Progenitor cell of endocrine pancreas (in vitro differentiated cells): ENCODE data around the gene RXRA. TPM values are rescaled to one million over a fixed set of nuclear protein-coding genes. Genes with fewer than 3 reads are reported as not detected.
A peak's percentile ranks its signal among the peaks of the same experiment; 100 is the strongest.

Experiments
- DNase-seq: peaks from one replicate; pipeline ENCODE4 v3.0.0; 2021; ENCODE audit warnings: low spot score; ENCODE audit not compliant: unreplicated experiment
- H3K27ac Mint-ChIP-seq: 2 replicates; pipeline ENCODE4 v1.8.0; 2021; ENCODE audit warnings: mild to moderate bottlenecking, moderate library complexity, mixed read lengths
- H3K27me3 Mint-ChIP-seq: 2 replicates; pipeline ENCODE4 v1.8.0; 2021; ENCODE audit warnings: mixed read lengths
- H3K36me3 Mint-ChIP-seq: 2 replicates; pipeline ENCODE4 v1.8.0; 2022; ENCODE audit warnings: mixed read lengths; ENCODE audit not compliant: insufficient read depth
- H3K4me1 Mint-ChIP-seq: 2 replicates; pipeline ENCODE4 v1.8.0; 2021; ENCODE audit warnings: low read depth, mixed read lengths
- H3K4me3 Mint-ChIP-seq: 2 replicates; pipeline ENCODE4 v1.8.0; 2021; ENCODE audit warnings: low read depth, mild to moderate bottlenecking, moderate library complexity, mixed read lengths
- H3K9me3 Mint-ChIP-seq: 2 replicates; pipeline ENCODE4 v1.8.0; 2021; ENCODE audit warnings: low read depth, mixed read lengths
- total RNA-seq: library from RNA; stranded (reverse); gene quantifications from 2 replicates; pipeline ENCODE4 v1.2.1, GENCODE V29; 2021
- TF ChIP-seq, protein P1 (sequence below): fragments of 200-600 bp; sonication (generic); IDR thresholded peaks from one replicate; pipeline ENCODE4 v1.5.0; 2021; ENCODE audit warnings: antibody characterized with exemption, mild to moderate bottlenecking; ENCODE audit not compliant: unreplicated experiment

RXRA gene
- total RNA-seq, 1 donor from 2014 or later: 64.8 TPM

DNA sequence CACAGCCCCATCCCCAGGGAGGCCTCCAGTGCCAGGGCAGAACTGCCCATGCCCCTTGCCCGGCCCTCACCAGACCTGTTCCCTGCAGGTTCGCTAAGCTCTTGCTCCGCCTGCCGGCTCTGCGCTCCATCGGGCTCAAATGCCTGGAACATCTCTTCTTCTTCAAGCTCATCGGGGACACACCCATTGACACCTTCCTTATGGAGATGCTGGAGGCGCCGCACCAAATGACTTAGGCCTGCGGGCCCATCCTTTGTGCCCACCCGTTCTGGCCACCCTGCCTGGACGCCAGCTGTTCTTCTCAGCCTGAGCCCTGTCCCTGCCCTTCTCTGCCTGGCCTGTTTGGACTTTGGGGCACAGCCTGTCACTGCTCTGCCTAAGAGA, 110.1 kb downstream of the RXRA start:
- H3K4me1 Mint-ChIP-seq: peaks cover 9% of the 10 kb centered on the region
- no peak overlapping the region for H3K27ac Mint-ChIP-seq
- no peak overlapping the region for H3K4me3 Mint-ChIP-seq

DNA sequence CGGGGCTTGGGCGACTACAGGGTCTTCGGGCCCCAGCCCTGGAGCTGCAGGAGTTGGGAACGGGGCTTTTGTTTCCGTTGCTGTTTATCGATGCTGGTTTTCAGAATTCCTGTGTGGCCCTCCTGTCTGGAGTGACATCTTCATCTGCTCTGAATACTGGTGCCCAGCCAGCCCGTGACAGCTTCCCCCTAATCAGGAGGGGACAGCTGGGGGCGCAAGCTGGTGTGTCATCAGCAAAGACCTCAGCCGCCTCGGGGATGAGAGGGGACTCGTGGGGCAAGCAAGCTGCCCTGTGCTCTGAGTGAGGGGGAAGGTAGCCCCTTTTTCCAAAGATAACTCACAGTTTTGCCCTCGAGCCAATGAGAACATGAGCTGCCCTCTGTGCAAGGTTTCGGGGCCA, 110.7 kb downstream of the RXRA start:
- no peaks in the 10 kb centered on the region for H3K9me3 Mint-ChIP-seq
- TF ChIP-seq, protein P1, sequence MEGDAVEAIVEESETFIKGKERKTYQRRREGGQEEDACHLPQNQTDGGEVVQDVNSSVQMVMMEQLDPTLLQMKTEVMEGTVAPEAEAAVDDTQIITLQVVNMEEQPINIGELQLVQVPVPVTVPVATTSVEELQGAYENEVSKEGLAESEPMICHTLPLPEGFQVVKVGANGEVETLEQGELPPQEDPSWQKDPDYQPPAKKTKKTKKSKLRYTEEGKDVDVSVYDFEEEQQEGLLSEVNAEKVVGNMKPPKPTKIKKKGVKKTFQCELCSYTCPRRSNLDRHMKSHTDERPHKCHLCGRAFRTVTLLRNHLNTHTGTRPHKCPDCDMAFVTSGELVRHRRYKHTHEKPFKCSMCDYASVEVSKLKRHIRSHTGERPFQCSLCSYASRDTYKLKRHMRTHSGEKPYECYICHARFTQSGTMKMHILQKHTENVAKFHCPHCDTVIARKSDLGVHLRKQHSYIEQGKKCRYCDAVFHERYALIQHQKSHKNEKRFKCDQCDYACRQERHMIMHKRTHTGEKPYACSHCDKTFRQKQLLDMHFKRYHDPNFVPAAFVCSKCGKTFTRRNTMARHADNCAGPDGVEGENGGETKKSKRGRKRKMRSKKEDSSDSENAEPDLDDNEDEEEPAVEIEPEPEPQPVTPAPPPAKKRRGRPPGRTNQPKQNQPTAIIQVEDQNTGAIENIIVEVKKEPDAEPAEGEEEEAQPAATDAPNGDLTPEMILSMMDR: no peak
- peak overlapping the region; percentile 50 for H3K27ac Mint-ChIP-seq
- H3K4me3 Mint-ChIP-seq: no peak overlapping the region
- peaks cover 9% of the 10 kb centered on the region for H3K4me1 Mint-ChIP-seq
- peaks cover 2% of the 10 kb centered on the region for H3K36me3 Mint-ChIP-seq
- no peaks in the 10 kb centered on the region for H3K27me3 Mint-ChIP-seq
- no peak for DNase-seq

More for the DNA sequence above, 110.1 kb downstream of the RXRA start:
- DNase-seq: no peak
- no peaks in the 10 kb centered on the region for H3K27me3 Mint-ChIP-seq
- no peaks in the 10 kb centered on the region for H3K9me3 Mint-ChIP-seq
- TF ChIP-seq, protein P1: no peak
- peaks cover 2% of the 10 kb centered on the region for H3K36me3 Mint-ChIP-seq

DNA sequence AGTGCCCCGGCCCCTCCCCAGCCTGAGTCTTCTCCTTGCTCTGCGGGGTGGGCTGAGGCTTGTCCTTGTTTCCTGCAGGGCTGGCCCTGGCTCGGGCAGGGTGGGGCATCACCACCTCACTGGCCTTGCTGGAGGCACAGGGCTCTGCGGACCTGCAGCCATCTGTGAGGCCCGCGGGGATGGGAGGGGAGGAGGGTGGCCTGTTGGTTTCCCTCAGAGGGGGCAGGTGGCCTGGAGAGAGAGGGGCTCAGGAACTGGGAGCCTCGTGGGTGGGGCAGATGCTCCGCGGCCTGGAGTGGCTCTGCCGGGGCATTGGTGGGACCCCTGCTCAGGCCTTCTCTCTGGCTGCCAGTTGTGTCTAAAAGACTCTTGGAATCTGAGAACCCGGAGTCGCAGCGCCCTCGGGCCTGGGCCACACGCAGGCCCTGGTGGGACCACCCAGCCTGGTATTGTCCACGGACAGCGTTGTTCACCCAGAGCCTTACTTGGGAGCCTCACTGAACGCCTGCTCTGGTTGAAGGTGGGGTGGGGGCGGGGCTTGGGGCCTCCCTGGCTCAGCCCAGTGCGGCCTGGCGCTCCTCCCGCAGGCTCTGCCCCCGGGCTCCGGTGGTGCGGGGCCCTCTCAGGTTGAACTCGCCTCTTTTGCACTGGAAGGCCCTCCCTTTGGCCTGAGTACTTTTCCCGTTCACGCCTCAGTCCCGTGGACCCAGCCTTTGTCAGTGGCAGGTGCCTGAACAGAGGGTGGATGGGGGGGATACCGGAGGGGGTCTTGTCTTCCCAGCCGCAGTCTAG, 111.3 kb downstream of the RXRA start:
- TF ChIP-seq, protein P1: no peak
- peaks cover 9% of the 10 kb centered on the region for H3K4me1 Mint-ChIP-seq
- DNase-seq: no peak
- H3K27me3 Mint-ChIP-seq: no peaks in the 10 kb centered on the region
- H3K4me3 Mint-ChIP-seq: no peak overlapping the region
- H3K27ac Mint-ChIP-seq: no peak overlapping the region
- no peaks in the 10 kb centered on the region for H3K9me3 Mint-ChIP-seq
- peaks cover 2% of the 10 kb centered on the region for H3K36me3 Mint-ChIP-seq

DNA sequence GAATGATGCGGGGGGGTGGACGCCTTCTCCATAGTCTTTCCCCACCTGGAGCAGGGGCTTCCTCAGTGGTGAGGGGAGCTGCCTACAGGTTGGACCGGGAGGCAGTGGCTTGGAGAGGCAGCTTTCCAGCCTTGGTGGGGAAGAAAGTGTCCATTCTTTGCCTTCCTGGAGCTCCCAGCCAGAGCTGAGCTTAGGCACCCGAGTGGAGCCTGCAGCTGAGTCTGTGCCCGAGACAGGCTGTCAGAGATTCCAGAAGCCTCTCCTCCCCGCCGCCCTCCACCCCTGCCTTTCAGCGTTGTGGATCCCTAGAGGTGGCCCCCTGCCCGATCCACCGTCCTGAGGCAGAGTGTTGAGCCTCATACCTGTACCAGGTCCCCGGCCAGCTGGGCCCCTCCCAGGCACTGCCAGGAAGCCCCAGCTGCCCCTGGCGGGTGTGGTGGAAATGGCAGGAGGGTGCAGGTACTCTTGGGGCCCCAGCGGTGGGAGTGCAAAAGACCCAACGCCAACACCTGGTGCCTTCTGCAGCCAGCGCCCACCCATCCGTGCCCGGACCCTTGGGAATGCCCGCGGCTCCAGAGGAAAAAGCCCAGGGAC, 112.0 kb downstream of the RXRA start:
- Mint-ChIP-seq H3K36me3 (peaks cover 2% of the 10 kb centered on the region), H3K9me3 (no peaks in the 10 kb centered on the region), H3K4me1 (peaks cover 9% of the 10 kb centered on the region), H3K27me3 (no peaks in the 10 kb centered on the region), H3K27ac (no peak overlapping the region), H3K4me3 (no peak overlapping the region)
- TF ChIP-seq, protein P1: no peak
- DNase-seq: no peak

DNA sequence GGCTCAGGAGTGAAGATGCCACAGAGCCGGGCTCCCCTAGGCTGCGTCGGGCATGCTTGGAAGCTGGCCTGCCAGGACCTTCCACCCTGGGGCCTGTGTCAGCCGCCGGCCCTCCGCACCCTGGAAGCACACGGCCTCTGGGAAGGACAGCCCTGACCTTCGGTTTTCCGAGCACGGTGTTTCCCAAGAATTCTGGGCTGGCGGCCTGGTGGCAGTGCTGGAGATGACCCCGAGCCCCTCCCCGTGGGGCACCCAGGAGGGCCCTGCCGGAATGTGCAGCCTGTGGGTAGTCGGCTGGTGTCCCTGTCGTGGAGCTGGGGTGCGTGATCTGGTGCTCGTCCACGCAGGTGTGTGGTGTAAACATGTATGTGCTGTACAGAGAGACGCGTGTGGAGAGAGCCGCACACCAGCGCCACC, 113.1 kb downstream of the RXRA start:
- Mint-ChIP-seq H3K4me3 (no peak overlapping the region), H3K36me3 (peaks cover 2% of the 10 kb centered on the region), H3K4me1 (peaks cover 9% of the 10 kb centered on the region), H3K27ac (no peak overlapping the region), H3K9me3 (no peaks in the 10 kb centered on the region), H3K27me3 (no peaks in the 10 kb centered on the region)
- DNase-seq: no peak
- TF ChIP-seq, protein P1: no peak
